SK-N-SH (cell line): ENCODE results near the gene CREB5. TPM values are rescaled to one million over a fixed set of nuclear protein-coding genes. Genes with fewer than 3 reads are reported as not detected.

Experiments
- CTCF ChIA-PET: fragments of 300-600, 350-600 bp; formaldehyde crosslinking; extraction: SDS; loops from one replicate; lab custom pipeline; 2021; lab: Yijun Ruan, JAX
- POLR2A ChIA-PET: fragments of 350-600 bp; sonication (Branson Sonifier 250); formaldehyde crosslinking; extraction: SDS; loops from one replicate; lab custom pipeline; 2020; ENCODE audit warnings: antibody characterized with exemption, inconsistent platforms; lab: Yijun Ruan, JAX
- DNase-seq: peaks from one replicate; pipeline ENCODE4 v3.0.0; 2012
- H2AFZ ChIP-seq: fragments of 200-600 bp; sonication (generic); 2 replicates; pipeline ENCODE4 v1.8.1; 2016; ENCODE audit warnings: antibody characterized with exemption, mild to moderate bottlenecking, low read depth
- H3F3A ChIP-seq: fragments of 200-600 bp; sonication (generic); replicated peaks from 2 replicates; pipeline ENCODE3; 2016; ENCODE audit warnings: antibody characterized with exemption, mild to moderate bottlenecking; ENCODE audit not compliant: insufficient read depth
- H3K27ac ChIP-seq, 2 experiments: fragments of 200-500 bp in 1 of 2; fragments of 200-600 bp in 1 of 2; sonication (Bioruptor generic) in 1 of 2; sonication (generic), shearing (Covaris generic) in 1 of 2; 2 replicates each; pipeline versions ENCODE4 v1.5.1 to v1.6.1; 2014 to 2016; ENCODE audit warnings: low read depth in 2 of 2, inconsistent platforms in 1 of 2, low read length in 1 of 2, mild to moderate bottlenecking in 1 of 2, mixed read lengths in 1 of 2
- H3K27me3 ChIP-seq: fragments of 200-600 bp; sonication (generic), shearing (Covaris generic); 2 replicates; pipeline ENCODE4 v1.6.1; 2016; ENCODE audit warnings: mixed run types; ENCODE audit not compliant: insufficient read depth
- H3K36me3 ChIP-seq, 2 experiments: fragments of 200-500 bp in 1 of 2; fragments of 200-600 bp in 1 of 2; sonication (Bioruptor generic) in 1 of 2; sonication (generic) in 1 of 2; replicated peaks in 1 of 2; 2 replicates each; pipeline versions ENCODE3 to v1.5.1; 2014 to 2016; ENCODE audit warnings: low read length in 1 of 2, mild to moderate bottlenecking in 1 of 2; ENCODE audit not compliant: insufficient read depth in 2 of 2, control insufficient read depth in 1 of 2
- H3K4me1 ChIP-seq, 2 experiments: fragments of 200-500 bp in 1 of 2; fragments of 200-600 bp in 1 of 2; sonication (Bioruptor generic) in 1 of 2; sonication (generic), shearing (Covaris generic) in 1 of 2; 2 replicates each; pipeline versions ENCODE4 v1.5.1 to v1.6.1; 2014 to 2016; ENCODE audit warnings: low read depth in 1 of 2, low read length in 1 of 2, mixed run types in 1 of 2; ENCODE audit not compliant: insufficient read depth in 2 of 2, control insufficient read depth in 1 of 2
- H3K4me2 ChIP-seq: fragments of 200-600 bp; sonication (generic), shearing (Covaris generic); 2 replicates; pipeline ENCODE4 v1.6.1; 2017; ENCODE audit warnings: mixed run types
- H3K4me3 ChIP-seq, 2 experiments: fragments of 200-500 bp in 1 of 2; fragments of 200-600 bp in 1 of 2; sonication (Bioruptor generic) in 1 of 2; sonication (generic), shearing (Covaris generic) in 1 of 2; 2 replicates each; pipeline versions ENCODE4 v1.5.1 to v1.8.1; 2014 to 2016; ENCODE audit warnings: low read depth in 2 of 2, inconsistent platforms in 1 of 2, low read length in 1 of 2, mild to moderate bottlenecking in 1 of 2, mixed read lengths in 1 of 2, moderate library complexity in 1 of 2
- H3K79me2 ChIP-seq: fragments of 200-600 bp; sonication (generic); 2 replicates; pipeline ENCODE4 v1.8.1; 2017; ENCODE audit warnings: mild to moderate bottlenecking; ENCODE audit not compliant: insufficient read depth
- H3K9ac ChIP-seq: fragments of 200-600 bp; sonication (generic); 2 replicates; pipeline ENCODE4 v1.6.1; 2017; ENCODE audit warnings: mixed run types
- H3K9me2 ChIP-seq: fragments of 200-600 bp; sonication (generic); 2 replicates; pipeline ENCODE4 v1.6.1; 2017; ENCODE audit warnings: mixed run types
- H3K9me3 ChIP-seq: fragments of 200-600 bp; sonication (generic); 2 replicates; pipeline ENCODE4 v1.6.1; 2017; ENCODE audit warnings: mixed run types, mild to moderate bottlenecking, moderate library complexity
- H4K20me1 ChIP-seq: fragments of 200-600 bp; sonication (generic); 2 replicates; pipeline ENCODE4 v1.6.1; 2017; ENCODE audit warnings: mild to moderate bottlenecking, mixed run types; ENCODE audit not compliant: insufficient read depth
- FOXM1 ChIP-seq: IDR thresholded peaks from 2 replicates; pipeline ENCODE4 v1.4.0; 2012; ENCODE audit warnings: low read depth, mild to moderate bottlenecking
- GATA2 ChIP-seq: sonication (generic); formaldehyde crosslinking; IDR thresholded peaks from 2 replicates; pipeline ENCODE4 v1.5.0; 2020; ENCODE audit warnings: mild to moderate bottlenecking, missing genetic modification reagents
- JUND ChIP-seq: IDR thresholded peaks from 2 replicates; pipeline ENCODE4 v1.4.0; 2012
- NFIC ChIP-seq: IDR thresholded peaks from 2 replicates; pipeline ENCODE4 v1.4.0; 2012; ENCODE audit warnings: borderline replicate concordance
- POLR2AphosphoS5 ChIP-seq: IDR thresholded peaks from 2 replicates; pipeline ENCODE4 v1.6.1; 2012; ENCODE audit warnings: low read depth, low read length
- RXRA ChIP-seq: IDR thresholded peaks from 2 replicates; pipeline ENCODE4 v1.4.0; 2012; ENCODE audit warnings: low read depth, mild to moderate bottlenecking, borderline replicate concordance
- SIN3A ChIP-seq: IDR thresholded peaks from 2 replicates; pipeline ENCODE4 v1.6.1; 2012; ENCODE audit warnings: low read depth, mild to moderate bottlenecking, low read length, moderate library complexity, borderline replicate concordance
- WGBS: methylation state at CpG from one replicate; pipeline ENCODE4 v1.1.6; 2017; ENCODE audit warnings: low lambda C conversion rate; 5-methylcytosine and 5-hydroxymethylcytosine counted together
- polyA plus RNA-seq, 3 experiments: library from polyadenylated mRNA; depleted of rRNA; stranded (reverse); fragments of >200 nt; gene quantifications; 2 replicates each; pipeline ENCODE4 v1.2.3, GENCODE V29; 2012
- TF ChIP-seq, protein P1 (sequence below): IDR thresholded peaks from 2 replicates; pipeline ENCODE4 v1.4.0; 2012; ENCODE audit warnings: low read depth, borderline replicate concordance
- TF ChIP-seq, protein P2 (sequence below): fragments of 150-350 bp; IDR thresholded peaks from 2 replicates; pipeline ENCODE4 v1.6.1; 2016; ENCODE audit warnings: mild to moderate bottlenecking, low read depth, low read length
- TF ChIP-seq, protein P3 (sequence below): fragments of 150-350 bp; IDR thresholded peaks from 2 replicates; pipeline ENCODE4 v1.6.1; 2017; ENCODE audit warnings: antibody characterized with exemption, low read length, low read depth, borderline replicate concordance
- TF ChIP-seq, protein P4 (sequence below): IDR thresholded peaks from 2 replicates; pipeline ENCODE4 v1.6.1; 2012; ENCODE audit warnings: mild to moderate bottlenecking, low read depth, low read length, moderate library complexity
- TF ChIP-seq, protein P5 (sequence below): IDR thresholded peaks from 2 replicates; pipeline ENCODE4 v1.4.0; 2012; ENCODE audit warnings: low read depth
- TF ChIP-seq, protein P6 (sequence below): IDR thresholded peaks from 2 replicates; pipeline ENCODE4; 2012

The CREB5 gene
- polyA plus RNA-seq, 1 of the 3 experiments (the other 2 are of a cell fraction): 19.3 TPM

DNA sequence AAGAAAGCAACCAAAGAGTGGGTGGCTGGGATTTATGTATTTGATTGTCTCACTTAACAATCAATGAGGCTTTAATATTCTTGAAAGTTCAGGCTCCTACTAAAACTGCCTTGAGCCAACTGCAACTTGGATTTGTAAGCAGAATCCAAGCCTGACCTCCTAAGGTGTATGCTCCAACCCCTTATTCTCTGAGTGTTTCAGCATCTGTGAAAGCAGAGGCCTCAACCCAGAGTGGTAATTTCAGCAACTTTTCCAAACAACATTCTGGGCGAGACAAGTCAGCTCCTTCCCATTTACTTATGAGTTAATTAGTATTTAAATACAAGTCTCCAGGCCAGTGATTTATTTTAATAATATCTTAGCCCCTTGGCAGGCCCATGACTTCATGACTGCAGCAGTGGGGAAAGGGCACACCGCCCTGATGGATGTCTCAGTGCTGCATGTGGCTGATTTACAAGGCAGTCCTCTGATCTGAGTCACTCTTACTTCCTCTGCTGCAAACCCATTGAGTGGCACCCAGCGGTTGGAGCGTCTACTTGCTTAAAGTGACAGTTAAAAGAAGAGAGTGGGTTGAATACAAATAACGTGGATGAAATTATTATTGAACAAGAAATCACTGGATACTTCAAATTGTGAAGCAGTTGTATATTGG, 336.7 kb downstream of the CREB5 start (continued):
- TF ChIP-seq, protein P1, sequence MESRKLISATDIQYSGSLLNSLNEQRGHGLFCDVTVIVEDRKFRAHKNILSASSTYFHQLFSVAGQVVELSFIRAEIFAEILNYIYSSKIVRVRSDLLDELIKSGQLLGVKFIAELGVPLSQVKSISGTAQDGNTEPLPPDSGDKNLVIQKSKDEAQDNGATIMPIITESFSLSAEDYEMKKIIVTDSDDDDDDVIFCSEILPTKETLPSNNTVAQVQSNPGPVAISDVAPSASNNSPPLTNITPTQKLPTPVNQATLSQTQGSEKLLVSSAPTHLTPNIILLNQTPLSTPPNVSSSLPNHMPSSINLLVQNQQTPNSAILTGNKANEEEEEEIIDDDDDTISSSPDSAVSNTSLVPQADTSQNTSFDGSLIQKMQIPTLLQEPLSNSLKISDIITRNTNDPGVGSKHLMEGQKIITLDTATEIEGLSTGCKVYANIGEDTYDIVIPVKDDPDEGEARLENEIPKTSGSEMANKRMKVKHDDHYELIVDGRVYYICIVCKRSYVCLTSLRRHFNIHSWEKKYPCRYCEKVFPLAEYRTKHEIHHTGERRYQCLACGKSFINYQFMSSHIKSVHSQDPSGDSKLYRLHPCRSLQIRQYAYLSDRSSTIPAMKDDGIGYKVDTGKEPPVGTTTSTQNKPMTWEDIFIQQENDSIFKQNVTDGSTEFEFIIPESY: peak; percentile 45; the same call in 1 of the 2 replicates
- TF ChIP-seq, protein P2, sequence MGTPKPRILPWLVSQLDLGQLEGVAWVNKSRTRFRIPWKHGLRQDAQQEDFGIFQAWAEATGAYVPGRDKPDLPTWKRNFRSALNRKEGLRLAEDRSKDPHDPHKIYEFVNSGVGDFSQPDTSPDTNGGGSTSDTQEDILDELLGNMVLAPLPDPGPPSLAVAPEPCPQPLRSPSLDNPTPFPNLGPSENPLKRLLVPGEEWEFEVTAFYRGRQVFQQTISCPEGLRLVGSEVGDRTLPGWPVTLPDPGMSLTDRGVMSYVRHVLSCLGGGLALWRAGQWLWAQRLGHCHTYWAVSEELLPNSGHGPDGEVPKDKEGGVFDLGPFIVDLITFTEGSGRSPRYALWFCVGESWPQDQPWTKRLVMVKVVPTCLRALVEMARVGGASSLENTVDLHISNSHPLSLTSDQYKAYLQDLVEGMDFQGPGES: no peak
- TF ChIP-seq RXRA (peak; percentile 70; the same call in 1 of the 2 replicates), SIN3A (peak; percentile 83; the same call in 1 of the 2 replicates)
- TF ChIP-seq, protein P3, sequence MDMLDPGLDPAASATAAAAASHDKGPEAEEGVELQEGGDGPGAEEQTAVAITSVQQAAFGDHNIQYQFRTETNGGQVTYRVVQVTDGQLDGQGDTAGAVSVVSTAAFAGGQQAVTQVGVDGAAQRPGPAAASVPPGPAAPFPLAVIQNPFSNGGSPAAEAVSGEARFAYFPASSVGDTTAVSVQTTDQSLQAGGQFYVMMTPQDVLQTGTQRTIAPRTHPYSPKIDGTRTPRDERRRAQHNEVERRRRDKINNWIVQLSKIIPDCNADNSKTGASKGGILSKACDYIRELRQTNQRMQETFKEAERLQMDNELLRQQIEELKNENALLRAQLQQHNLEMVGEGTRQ: no peak

DNA sequence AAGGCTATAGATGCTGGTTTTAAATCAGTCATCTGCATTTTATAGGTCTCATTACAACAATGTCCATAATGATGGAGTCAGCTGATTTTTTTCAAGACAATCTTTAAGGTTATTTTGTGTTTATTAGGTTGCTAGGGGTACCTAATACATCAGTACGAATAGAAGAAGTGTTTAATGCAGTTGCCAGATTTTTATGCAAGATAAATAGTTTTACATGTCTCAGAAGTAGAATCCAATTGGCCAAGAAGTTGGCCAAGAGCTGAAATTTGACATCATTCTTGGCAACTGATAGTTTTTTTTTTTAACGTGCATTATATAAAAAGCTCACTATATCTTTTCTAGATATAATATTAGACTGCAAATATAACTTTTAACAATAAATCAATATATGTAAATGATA, 337.3 kb downstream of the CREB5 start:
- Histone ChIP-seq H3K27ac (peak overlapping the region in 1 of 2 experiments; percentile 78; a peak in 3 of 4 replicates), H3K27me3 (no peaks in the 10 kb centered on the region), H3K4me3 (no peak overlapping the region), H3K9me2 (no peaks in the 10 kb centered on the region), H3K79me2 (no peaks in the 10 kb centered on the region), H3K4me2 (peak overlapping the region; percentile 54; the same call in 1 of the 2 replicates), H3K4me1 (peaks cover 15 to 22% of the 10 kb centered on the region in 2 experiments), H3K9ac (no peak overlapping the region; the same call in 1 of the 2 replicates), H2AFZ (no peak overlapping the region), H3K9me3 (no peaks in the 10 kb centered on the region), H3F3A (peaks cover 16% of the 10 kb centered on the region), H3K36me3 (no peaks in the 10 kb centered on the region), H4K20me1 (no peaks in the 10 kb centered on the region)
- WGBS: 32% methylated on average over 2 of the region's 2 CpGs
- POLR2A ChIA-PET: no interaction called here
- no peak for DNase-seq
- CTCF ChIA-PET: interaction anchor here (1.4 kb wide), 2 partner anchors 12 to 105 kb away, joined by 3 to 6 read pairs; no protein-coding TSS in a partner anchor
- TF ChIP-seq, protein P1: no peak
- TF ChIP-seq, protein P4, sequence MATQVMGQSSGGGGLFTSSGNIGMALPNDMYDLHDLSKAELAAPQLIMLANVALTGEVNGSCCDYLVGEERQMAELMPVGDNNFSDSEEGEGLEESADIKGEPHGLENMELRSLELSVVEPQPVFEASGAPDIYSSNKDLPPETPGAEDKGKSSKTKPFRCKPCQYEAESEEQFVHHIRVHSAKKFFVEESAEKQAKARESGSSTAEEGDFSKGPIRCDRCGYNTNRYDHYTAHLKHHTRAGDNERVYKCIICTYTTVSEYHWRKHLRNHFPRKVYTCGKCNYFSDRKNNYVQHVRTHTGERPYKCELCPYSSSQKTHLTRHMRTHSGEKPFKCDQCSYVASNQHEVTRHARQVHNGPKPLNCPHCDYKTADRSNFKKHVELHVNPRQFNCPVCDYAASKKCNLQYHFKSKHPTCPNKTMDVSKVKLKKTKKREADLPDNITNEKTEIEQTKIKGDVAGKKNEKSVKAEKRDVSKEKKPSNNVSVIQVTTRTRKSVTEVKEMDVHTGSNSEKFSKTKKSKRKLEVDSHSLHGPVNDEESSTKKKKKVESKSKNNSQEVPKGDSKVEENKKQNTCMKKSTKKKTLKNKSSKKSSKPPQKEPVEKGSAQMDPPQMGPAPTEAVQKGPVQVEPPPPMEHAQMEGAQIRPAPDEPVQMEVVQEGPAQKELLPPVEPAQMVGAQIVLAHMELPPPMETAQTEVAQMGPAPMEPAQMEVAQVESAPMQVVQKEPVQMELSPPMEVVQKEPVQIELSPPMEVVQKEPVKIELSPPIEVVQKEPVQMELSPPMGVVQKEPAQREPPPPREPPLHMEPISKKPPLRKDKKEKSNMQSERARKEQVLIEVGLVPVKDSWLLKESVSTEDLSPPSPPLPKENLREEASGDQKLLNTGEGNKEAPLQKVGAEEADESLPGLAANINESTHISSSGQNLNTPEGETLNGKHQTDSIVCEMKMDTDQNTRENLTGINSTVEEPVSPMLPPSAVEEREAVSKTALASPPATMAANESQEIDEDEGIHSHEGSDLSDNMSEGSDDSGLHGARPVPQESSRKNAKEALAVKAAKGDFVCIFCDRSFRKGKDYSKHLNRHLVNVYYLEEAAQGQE: no peak
- TF ChIP-seq NFIC (peak; percentile 54; the same call in 1 of the 2 replicates), JUND (no peak), GATA2 (CRISPR knock-in tag) (no peak), FOXM1 (0 out of 2 replicates have a peak, but pooled peaks have one; percentile 7), POLR2AphosphoS5 (no peak)
- TF ChIP-seq, protein P5, sequence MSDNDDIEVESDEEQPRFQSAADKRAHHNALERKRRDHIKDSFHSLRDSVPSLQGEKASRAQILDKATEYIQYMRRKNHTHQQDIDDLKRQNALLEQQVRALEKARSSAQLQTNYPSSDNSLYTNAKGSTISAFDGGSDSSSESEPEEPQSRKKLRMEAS: no peak
- TF ChIP-seq, protein P6, sequence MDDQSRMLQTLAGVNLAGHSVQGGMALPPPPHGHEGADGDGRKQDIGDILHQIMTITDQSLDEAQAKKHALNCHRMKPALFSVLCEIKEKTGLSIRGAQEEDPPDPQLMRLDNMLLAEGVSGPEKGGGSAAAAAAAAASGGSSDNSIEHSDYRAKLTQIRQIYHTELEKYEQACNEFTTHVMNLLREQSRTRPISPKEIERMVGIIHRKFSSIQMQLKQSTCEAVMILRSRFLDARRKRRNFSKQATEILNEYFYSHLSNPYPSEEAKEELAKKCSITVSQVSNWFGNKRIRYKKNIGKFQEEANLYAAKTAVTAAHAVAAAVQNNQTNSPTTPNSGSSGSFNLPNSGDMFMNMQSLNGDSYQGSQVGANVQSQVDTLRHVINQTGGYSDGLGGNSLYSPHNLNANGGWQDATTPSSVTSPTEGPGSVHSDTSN: no peak
